GM11168 (cell line): Measurements from ENCODE around the gene SLC44A3.

Experiments used
- in situ Hi-C: fragments of 300-500 bp; cut with MboI; formaldehyde crosslinking; loops from one replicate; pipeline ENCODE4 v1.12.0; 2022; ENCODE audit warnings: low sequenced_read_pairs; ENCODE audit not compliant: unreplicated experiment

Gene SLC44A3

GRCh38 chr1:94819945-94820746 is at the start of gene SLC44A3:
Gene SLC44A3 (plus strand): TSS chr1:94820357. CDS start chr1:94820452, 95 bp downstream.
- in situ Hi-C loops = loop anchor here (25.0 kb wide), 1 partner anchor 758 kb away; no protein-coding TSS in a partner anchor

- in situ Hi-C loops = no loop called here
Measured at GRCh38 chr1:94772230-94772641, 47.9 kb upstream of the SLC44A3 start.

- in situ Hi-C loops = no loop called here
Measured at GRCh38 chr1:94772845-94773244, 47.3 kb upstream of the SLC44A3 start.

GRCh38 chr1:94773296-94773809 is 46.8 kb upstream of the SLC44A3 start:
- in situ Hi-C loops = no loop called here

GRCh38 chr1:94773931-94774422 is 46.2 kb upstream of the SLC44A3 start:
- in situ Hi-C loops = no loop called here

- in situ Hi-C loops = no loop called here
Measured at GRCh38 chr1:94776474-94776873, 43.7 kb upstream of the SLC44A3 start.

GRCh38 chr1:94777281-94777680 is 42.9 kb upstream of the SLC44A3 start:
- in situ Hi-C loops = no loop called here

GRCh38 chr1:94778808-94779207 is 41.3 kb upstream of the SLC44A3 start:
- in situ Hi-C loops = no loop called here

- in situ Hi-C loops = no loop called here
Measured at GRCh38 chr1:94783342-94784189, 36.6 kb upstream of the SLC44A3 start.

- in situ Hi-C loops = no loop called here
Measured at GRCh38 chr1:94784190-94784515, 36.0 kb upstream of the SLC44A3 start.

- in situ Hi-C loops = no loop called here
Measured at GRCh38 chr1:94787691-94788090, 32.5 kb upstream of the SLC44A3 start.

GRCh38 chr1:94790246-94790645 is 29.9 kb upstream of the SLC44A3 start:
- in situ Hi-C loops = no loop called here

GRCh38 chr1:94790670-94791069 is 29.5 kb upstream of the SLC44A3 start:
- in situ Hi-C loops = no loop called here

GRCh38 chr1:94792473-94793295 is 27.5 kb upstream of the SLC44A3 start:
- in situ Hi-C loops = no loop called here

GRCh38 chr1:94793296-94793656 is 26.9 kb upstream of the SLC44A3 start:
- in situ Hi-C loops = no loop called here

- in situ Hi-C loops = no loop called here
Measured at GRCh38 chr1:94795434-94795833, 24.7 kb upstream of the SLC44A3 start.

- in situ Hi-C loops = no loop called here
Measured at GRCh38 chr1:94796266-94796665, 23.9 kb upstream of the SLC44A3 start.

GRCh38 chr1:94797291-94797690 is 22.9 kb upstream of the SLC44A3 start:
- in situ Hi-C loops = no loop called here

GRCh38 chr1:94798054-94798453 is 22.1 kb upstream of the SLC44A3 start:
- in situ Hi-C loops = no loop called here

GRCh38 chr1:94798462-94798861 is 21.7 kb upstream of the SLC44A3 start:
- in situ Hi-C loops = no loop called here
